ENCODE measurements around the gene ACSS2.
A peak's percentile ranks its signal among the peaks of the same experiment; 100 is the strongest.

The ACSS2 gene

GRCh38 chr20:34876406-34877282 lies at the start of gene ACSS2:
TSS of gene ACSS2 (plus strand) at chr20:34876612. CDS start at chr20:34876646, 34 bp downstream.
- peak; percentile 97 for DNase-seq (ENCODE audit: low read depth)

GRCh38 chr20:34829191-34829590 lies 47.2 kb upstream of the ACSS2 start:
- no peak for DNase-seq (ENCODE audit: low read depth)

- no peak for DNase-seq (ENCODE audit: low read depth)
Measured at GRCh38 chr20:34831936-34832335, 44.5 kb upstream of the ACSS2 start.

- no peak for DNase-seq (ENCODE audit: low read depth)
Measured at GRCh38 chr20:34834459-34834893, 41.9 kb upstream of the ACSS2 start.

GRCh38 chr20:34842143-34842542 lies 34.3 kb upstream of the ACSS2 start:
- DNase-seq (ENCODE audit: low read depth), result no peak

GRCh38 chr20:34843421-34843820 lies 33.0 kb upstream of the ACSS2 start:
- DNase-seq (ENCODE audit: low read depth), result no peak

- DNase-seq (ENCODE audit: low read depth), result no peak
Measured at GRCh38 chr20:34848597-34848996, 27.8 kb upstream of the ACSS2 start.

GRCh38 chr20:34849778-34850177 lies 26.6 kb upstream of the ACSS2 start:
- DNase-seq (ENCODE audit: low read depth), result no peak

- no peak for DNase-seq (ENCODE audit: low read depth)
Measured at GRCh38 chr20:34850969-34851368, 25.4 kb upstream of the ACSS2 start.

GRCh38 chr20:34852298-34852697 lies 24.1 kb upstream of the ACSS2 start:
- no peak for DNase-seq (ENCODE audit: low read depth)

GRCh38 chr20:34859367-34859766 lies 17.0 kb upstream of the ACSS2 start:
- DNase-seq (ENCODE audit: low read depth), result no peak

- no peak for DNase-seq (ENCODE audit: low read depth)
Measured at GRCh38 chr20:34859826-34860545, 16.4 kb upstream of the ACSS2 start.

GRCh38 chr20:34861386-34862084 lies 14.9 kb upstream of the ACSS2 start:
- DNase-seq (ENCODE audit: low read depth), result no peak

GRCh38 chr20:34862724-34863123 lies 13.7 kb upstream of the ACSS2 start:
- no peak for DNase-seq (ENCODE audit: low read depth)

GRCh38 chr20:34863421-34863965 lies 12.9 kb upstream of the ACSS2 start:
- no peak for DNase-seq (ENCODE audit: low read depth)

- no peak for DNase-seq (ENCODE audit: low read depth)
Measured at GRCh38 chr20:34864216-34864615, 12.2 kb upstream of the ACSS2 start.

- DNase-seq (ENCODE audit: low read depth), result no peak
Measured at GRCh38 chr20:34871320-34871926, 5.0 kb upstream of the ACSS2 start.

GRCh38 chr20:34871966-34872621 lies 4.3 kb upstream of the ACSS2 start:
- DNase-seq (ENCODE audit: low read depth), result no peak

- DNase-seq (ENCODE audit: low read depth), result peak; percentile 87
Measured at GRCh38 chr20:34872622-34873224, 3.7 kb upstream of the ACSS2 start, which contains the start of gene GGT7. TSS of gene GGT7 (minus strand) at chr20:34872856. CDS start at chr20:34872815, 41 bp downstream.

GRCh38 chr20:34873583-34874093 lies 2.8 kb upstream of the ACSS2 start:
- no peak for DNase-seq (ENCODE audit: low read depth)

Data from activated T-cell treated with anti-CD3 and anti-CD28 coated beads for 1 hour (primary cell).